DOHH2 (cell line): ENCODE results near the gene NAT9.

Experiments
- H3F3A ChIP-seq: fragments of 200-600 bp; sonication (generic), shearing (Covaris generic); 2 replicates; pipeline ENCODE4 v1.6.0; 2016; ENCODE audit warnings: antibody characterized with exemption, mild to moderate bottlenecking; ENCODE audit not compliant: control insufficient read depth, insufficient read depth
- H3K27ac ChIP-seq: fragments of 200-600 bp; sonication (generic); 2 replicates; pipeline ENCODE4 v1.5.1; 2014; ENCODE audit warnings: low read depth, mild to moderate bottlenecking, low read length, moderate library complexity
- H3K27me3 ChIP-seq: fragments of 200-600 bp; sonication (generic); 2 replicates; pipeline ENCODE4 v1.6.1; 2014; ENCODE audit warnings: mild to moderate bottlenecking, low read length, mixed read lengths; ENCODE audit not compliant: control insufficient read depth
- H3K36me3 ChIP-seq: fragments of 200-600 bp; sonication (generic); 2 replicates; pipeline ENCODE4 v1.6.1; 2014; ENCODE audit warnings: mild to moderate bottlenecking, low read length, moderate library complexity, mixed read lengths; ENCODE audit not compliant: control insufficient read depth
- H3K4me1 ChIP-seq: fragments of 200-600 bp; sonication (generic); 2 replicates; pipeline ENCODE4 v1.6.1; 2014; ENCODE audit warnings: mild to moderate bottlenecking, low read length, mixed read lengths; ENCODE audit not compliant: control insufficient read depth
- H3K4me2 ChIP-seq: fragments of 200-600 bp; sonication (generic); 2 replicates; pipeline ENCODE4 v1.6.0; 2014; ENCODE audit warnings: mild to moderate bottlenecking, low read length, moderate library complexity
- H3K4me3 ChIP-seq: fragments of 200-600 bp; sonication (generic); 2 replicates; pipeline ENCODE4 v1.5.1; 2014; ENCODE audit warnings: mild to moderate bottlenecking, low read length, mixed read lengths
- H3K79me2 ChIP-seq: fragments of 200-600 bp; sonication (generic); 2 replicates; pipeline ENCODE4 v1.6.1; 2014; ENCODE audit warnings: mild to moderate bottlenecking, low read length, mixed read lengths; ENCODE audit not compliant: control insufficient read depth
- H3K9me2 ChIP-seq: fragments of 200-600 bp; sonication (generic); replicated peaks from 2 replicates; pipeline ENCODE4 v1.6.1; 2014; ENCODE audit warnings: mild to moderate bottlenecking, low read length, mixed read lengths; ENCODE audit not compliant: control insufficient read depth
- H3K9me3 ChIP-seq: fragments of 200-600 bp; sonication (generic); 2 replicates; pipeline ENCODE4 v1.6.1; 2014; ENCODE audit warnings: antibody characterized with exemption, low read length, mixed read lengths; ENCODE audit not compliant: control insufficient read depth, insufficient read depth
- H4K20me1 ChIP-seq: fragments of 200-600 bp; sonication (generic); 2 replicates; pipeline ENCODE4 v1.6.0; 2014; ENCODE audit warnings: low read depth, mild to moderate bottlenecking, antibody characterized with exemption, low read length, moderate library complexity; ENCODE audit not compliant: control insufficient read depth, insufficient read depth
- CTCF ChIP-seq: fragments of 200-600 bp; sonication (generic); IDR thresholded peaks from one replicate; pipeline ENCODE4 v1.5.1; 2014; ENCODE audit warnings: antibody characterized with exemption, mild to moderate bottlenecking, low read depth, low read length; ENCODE audit not compliant: poor library complexity, severe bottlenecking
- EZH2phosphoT487 ChIP-seq: fragments of 200-600 bp; sonication (generic); IDR thresholded peaks from 2 replicates; pipeline ENCODE4 v1.6.1; 2017; ENCODE audit warnings: borderline replicate concordance, mild to moderate bottlenecking, antibody characterized with exemption, low read length, moderate library complexity, mixed read lengths

NAT9 gene

GRCh38 chr17:74818291-74818938 is 42.3 kb upstream of the NAT9 start:
- H3K27ac ChIP-seq = no peak overlapping the region
- no peak overlapping the region for H3K4me2 ChIP-seq
- H3K4me3 ChIP-seq = no peak overlapping the region
- no peaks in the 10 kb centered on the region for H3K27me3 ChIP-seq
- no peaks in the 10 kb centered on the region for H3F3A ChIP-seq
- H3K9me2 ChIP-seq = no peaks in the 10 kb centered on the region
- TF ChIP-seq EZH2phosphoT487 (no peak), CTCF (no peak)
- no peaks in the 10 kb centered on the region; the same call in 1 of the 2 replicates for H4K20me1 ChIP-seq
- H3K9me3 ChIP-seq = no peaks in the 10 kb centered on the region
- H3K4me1 ChIP-seq = no peaks in the 10 kb centered on the region; the same call in 1 of the 2 replicates
- H3K36me3 ChIP-seq = no peaks in the 10 kb centered on the region
- H3K79me2 ChIP-seq = no peaks in the 10 kb centered on the region

DNA sequence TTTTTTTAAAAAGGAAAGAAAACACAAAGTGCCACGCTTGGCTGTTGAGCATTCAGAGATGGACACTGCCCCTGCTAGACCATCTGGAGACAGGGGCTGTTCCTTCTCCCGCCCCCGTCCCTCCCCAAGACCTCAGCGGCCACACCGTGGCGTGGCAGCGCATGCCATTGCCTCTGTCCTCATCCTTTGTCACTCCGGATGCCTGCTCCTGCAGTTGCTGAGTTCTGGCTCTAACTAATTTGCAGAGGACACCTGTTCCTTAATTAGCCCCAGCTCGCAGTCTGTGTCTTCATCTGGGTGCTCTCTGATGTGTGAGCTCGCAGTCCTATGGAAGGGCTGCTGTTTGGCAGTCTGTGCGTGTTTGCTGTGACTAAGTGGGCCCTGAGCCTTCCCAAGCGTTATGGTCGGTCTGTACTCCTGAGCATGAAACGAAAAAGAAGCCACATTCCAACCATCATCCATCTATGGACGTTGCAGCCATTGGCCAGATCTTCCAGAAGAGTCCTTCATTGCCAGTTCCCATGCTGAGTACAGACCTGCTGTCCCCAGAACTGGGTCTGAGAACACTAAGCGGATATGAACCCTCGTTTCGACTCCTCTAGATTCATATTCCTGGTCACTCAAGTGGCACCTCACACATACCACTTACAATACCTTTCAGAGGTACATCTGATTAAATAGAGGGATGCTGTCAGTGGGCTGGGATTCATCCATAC is 40.9 kb upstream of the NAT9 start:
- Histone ChIP-seq H3K79me2 (no peaks in the 10 kb centered on the region), H3K36me3 (no peaks in the 10 kb centered on the region), H3K4me3 (no peak overlapping the region), H3K9me2 (no peaks in the 10 kb centered on the region), H3F3A (no peaks in the 10 kb centered on the region), H3K4me2 (no peak overlapping the region), H3K4me1 (no peaks in the 10 kb centered on the region; the same call in 1 of the 2 replicates), H3K27ac (no peak overlapping the region), H3K9me3 (no peaks in the 10 kb centered on the region), H4K20me1 (no peaks in the 10 kb centered on the region; the same call in 1 of the 2 replicates), H3K27me3 (no peaks in the 10 kb centered on the region)
- TF ChIP-seq CTCF (no peak), EZH2phosphoT487 (no peak)

GRCh38 chr17:74815550-74816370 is 39.6 kb upstream of the NAT9 start:
- H3K36me3 ChIP-seq = no peaks in the 10 kb centered on the region
- H3K4me3 ChIP-seq = no peak overlapping the region
- H3K4me1 ChIP-seq = no peaks in the 10 kb centered on the region; the same call in 1 of the 2 replicates
- H3K79me2 ChIP-seq = no peaks in the 10 kb centered on the region
- TF ChIP-seq EZH2phosphoT487 (no peak), CTCF (peak; percentile 64)
- H3K9me2 ChIP-seq = no peaks in the 10 kb centered on the region
- H3K4me2 ChIP-seq = no peak overlapping the region
- no peaks in the 10 kb centered on the region; the same call in 1 of the 2 replicates for H4K20me1 ChIP-seq
- H3K27ac ChIP-seq = no peak overlapping the region
- no peaks in the 10 kb centered on the region for H3K9me3 ChIP-seq
- H3F3A ChIP-seq = no peaks in the 10 kb centered on the region
- no peaks in the 10 kb centered on the region for H3K27me3 ChIP-seq
